Measurements from ENCODE around the gene SH3GL2.

SH3GL2 gene

DNA sequence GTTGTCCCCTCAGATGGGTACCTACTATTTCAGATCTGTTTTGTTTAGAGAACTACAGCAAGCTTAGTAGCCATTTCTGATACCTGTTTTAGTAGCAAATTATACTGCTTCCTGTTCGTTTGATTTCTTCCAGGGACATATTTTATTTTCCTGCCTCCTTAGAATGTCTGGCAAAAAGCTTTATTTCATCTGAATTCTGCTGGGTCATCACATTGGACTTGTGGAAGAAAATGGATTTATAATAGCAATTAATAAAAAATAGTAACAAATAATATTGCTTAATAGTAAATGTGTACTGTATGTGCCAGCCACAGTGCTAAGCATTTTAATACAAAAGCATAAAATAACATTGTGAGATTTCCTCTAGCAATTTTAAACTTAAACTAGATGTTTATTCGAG is 79.4 kb downstream of the SH3GL2 start:
- no peak for DNase-seq (ENCODE audit: low read depth)

DNA sequence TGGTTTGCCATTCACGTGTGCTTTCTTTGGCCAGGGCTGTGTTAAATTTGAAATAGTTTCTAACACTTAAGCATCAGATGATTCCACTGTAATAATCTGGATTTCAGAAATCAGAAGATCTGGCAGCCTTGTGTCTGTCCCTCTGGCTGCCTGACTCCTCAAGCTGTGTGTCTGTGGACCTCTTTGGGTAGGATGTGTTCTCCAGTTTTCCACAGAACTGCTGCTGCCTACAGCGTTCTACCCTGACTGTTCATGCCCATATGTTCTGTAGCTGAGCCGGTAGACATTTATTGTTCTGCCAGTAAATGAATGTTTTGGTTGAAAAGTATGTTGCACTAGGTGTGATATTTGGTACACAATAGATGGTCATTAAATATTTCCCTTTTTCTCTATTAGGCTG is 81.3 kb downstream of the SH3GL2 start:
- no peak for DNase-seq (ENCODE audit: low read depth)

DNA sequence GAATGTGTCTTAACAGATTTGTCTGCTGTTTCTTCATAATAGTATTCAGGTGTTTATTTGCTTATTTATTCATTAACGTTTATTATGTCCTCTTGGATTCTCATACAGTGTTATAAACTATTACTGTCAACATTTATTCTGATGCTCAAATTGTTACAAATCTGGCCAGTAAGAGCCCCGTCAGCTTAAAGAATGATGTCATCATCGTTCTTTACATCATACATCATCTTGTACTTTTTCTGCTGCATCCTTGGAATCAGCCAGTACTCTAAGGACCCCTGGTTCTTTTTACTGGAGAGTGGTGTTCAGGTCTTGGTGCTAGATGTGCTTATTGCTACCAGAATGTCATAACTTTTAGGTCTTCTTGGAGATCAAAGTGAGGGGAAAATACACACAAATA is 86.6 kb downstream of the SH3GL2 start:
- no peak for DNase-seq (ENCODE audit: low read depth)

DNA sequence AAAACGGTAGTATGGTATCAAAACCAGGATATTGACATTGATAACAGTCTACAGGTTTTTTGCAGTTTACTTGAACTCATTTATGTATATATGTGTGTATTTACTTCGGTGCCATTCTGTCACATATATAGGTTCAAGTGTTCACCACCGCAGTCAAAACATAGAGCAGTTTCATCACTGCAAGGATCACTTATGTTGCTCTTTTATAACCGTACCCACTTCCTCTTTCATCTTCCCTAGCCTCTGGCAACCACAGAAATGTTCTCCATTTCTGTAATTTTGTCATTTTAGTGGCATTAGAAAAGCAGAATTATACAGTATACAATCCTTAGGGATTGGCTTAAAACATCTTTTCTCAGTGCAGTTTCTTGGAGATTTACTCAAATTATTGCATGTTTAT is 90.3 kb downstream of the SH3GL2 start:
- no peak for DNase-seq (ENCODE audit: low read depth)

DNA sequence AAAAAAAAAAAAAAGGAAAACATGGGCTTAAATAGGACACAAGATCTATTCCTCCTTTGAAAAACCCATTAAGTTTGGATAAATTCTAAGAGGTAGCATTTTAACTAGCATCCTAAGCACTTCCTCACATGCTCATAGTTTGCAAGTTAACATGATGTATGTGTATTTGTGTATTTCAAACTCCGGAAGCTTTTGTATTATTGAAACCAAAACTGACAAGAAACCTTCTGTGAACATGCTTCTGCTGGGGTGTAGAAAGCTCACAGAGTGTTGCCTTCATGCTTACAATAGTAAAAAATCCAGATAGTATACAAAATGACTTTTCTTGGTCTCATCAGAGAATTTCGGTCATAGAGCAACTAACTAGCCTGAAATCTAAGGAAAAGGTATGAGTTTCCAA is 103.8 kb downstream of the SH3GL2 start:
- DNase-seq (ENCODE audit: low read depth): no peak

DNA sequence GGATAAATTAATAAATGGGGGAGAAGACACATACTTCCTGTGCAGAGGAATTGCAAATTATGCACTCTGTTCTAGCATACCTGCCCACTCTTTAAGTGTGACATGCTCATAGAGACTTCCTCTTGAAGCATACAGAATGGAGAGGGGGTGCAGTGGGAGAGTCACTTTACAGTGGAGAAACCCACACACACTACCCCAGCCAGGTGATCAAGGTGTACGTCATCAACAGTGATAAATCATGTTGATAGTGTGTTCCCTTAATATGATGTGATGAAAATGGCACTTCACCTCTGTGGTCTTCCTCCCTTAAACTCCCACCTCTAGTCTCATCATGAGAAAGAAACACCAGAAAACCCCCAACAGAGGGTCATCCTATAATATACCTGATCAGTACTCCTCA is 110.0 kb downstream of the SH3GL2 start:
- DNase-seq (ENCODE audit: low read depth): no peak

DNA sequence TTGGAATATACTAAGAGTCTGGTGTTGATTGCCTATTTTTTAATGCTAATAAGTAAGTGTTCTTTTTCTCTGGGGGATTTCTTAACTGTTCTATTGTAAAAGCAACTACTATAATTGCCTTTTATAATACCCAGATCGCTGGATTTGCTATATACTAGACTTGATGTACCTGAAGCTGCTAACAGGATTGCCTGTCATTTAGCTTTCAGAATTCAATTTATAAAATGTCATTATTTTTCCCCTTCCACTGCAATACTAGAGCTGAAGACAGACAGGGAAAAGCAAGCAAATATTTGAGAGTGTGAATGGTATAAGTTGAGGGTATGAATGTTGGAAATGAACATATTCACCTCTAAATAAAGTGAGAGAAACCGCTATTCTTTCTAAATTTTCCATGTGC is 115.5 kb downstream of the SH3GL2 start:
- DNase-seq (ENCODE audit: low read depth): no peak

DNA sequence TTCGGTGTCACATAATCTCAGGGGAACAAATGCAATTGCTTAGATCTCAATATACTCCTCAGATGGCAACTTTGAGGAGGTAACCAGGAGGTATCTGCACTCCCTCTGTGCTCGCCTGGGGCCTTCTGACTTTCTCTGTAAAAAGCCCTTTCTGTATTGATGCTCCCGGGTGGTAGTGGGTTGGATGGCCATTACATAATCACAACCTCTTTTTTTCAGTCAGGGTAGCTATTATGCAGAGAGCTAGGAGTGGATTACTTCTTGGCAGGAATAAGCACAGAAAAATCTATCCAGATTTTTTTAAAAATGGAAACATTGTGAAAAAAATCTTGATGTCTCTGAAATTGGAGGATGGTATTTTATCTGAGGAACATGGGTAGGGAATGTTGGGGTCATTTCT is 116.6 kb downstream of the SH3GL2 start:
- no peak for DNase-seq (ENCODE audit: low read depth)

DNA sequence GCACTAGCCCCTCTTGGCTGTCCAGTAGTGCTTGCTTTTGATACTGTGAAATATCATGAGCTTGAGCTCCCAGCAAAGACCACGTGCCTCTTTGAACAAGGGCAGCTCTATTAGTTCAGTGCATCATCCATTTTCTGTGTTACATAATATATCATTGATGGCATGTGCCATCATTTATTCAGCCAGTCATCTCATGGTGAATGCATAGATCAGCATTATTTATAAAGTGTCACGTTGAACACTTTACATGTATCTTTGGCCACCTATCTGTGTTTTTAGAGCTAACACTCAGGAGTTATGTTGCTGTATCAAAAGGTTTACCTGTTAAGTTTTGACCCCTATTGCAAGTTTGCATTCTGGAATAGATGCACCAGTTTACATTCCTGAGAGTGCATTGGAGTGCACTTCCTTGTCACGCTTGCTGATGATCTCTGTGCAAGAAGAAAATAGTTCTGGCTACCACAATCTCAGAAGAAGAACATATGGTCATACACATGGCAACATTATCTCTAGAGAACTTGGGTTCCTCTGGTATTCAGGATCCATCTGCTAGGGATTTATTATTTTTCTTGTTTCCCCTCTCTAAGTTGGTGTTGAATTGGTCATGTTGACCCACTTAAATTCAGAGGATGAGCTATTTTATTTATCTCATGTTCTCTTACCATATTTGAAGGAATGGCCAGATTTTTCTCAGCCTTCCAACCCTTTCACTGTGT is 120.9 kb downstream of the SH3GL2 start:
- no peak for DNase-seq (ENCODE audit: low read depth)

DNA sequence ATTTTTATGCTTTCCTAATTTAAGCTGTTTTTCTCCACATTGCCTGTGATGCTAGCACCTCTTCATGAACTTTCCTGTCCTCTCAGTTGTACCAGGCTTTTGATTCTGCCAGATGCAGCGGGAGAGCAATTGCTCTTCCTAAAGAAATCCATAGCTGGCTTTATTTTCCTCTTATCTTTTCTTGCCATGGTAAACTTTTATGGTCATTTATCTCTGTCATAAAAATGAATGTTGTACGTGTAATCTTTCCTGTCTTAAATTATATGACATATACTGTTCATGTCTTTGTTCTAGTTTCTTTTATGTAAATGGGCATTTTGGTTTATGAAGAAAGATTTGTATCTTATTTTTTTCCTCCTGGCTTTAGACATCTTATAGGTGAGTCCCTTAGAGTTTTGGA is 127.5 kb downstream of the SH3GL2 start:
- no peak for DNase-seq (ENCODE audit: low read depth)

DNA sequence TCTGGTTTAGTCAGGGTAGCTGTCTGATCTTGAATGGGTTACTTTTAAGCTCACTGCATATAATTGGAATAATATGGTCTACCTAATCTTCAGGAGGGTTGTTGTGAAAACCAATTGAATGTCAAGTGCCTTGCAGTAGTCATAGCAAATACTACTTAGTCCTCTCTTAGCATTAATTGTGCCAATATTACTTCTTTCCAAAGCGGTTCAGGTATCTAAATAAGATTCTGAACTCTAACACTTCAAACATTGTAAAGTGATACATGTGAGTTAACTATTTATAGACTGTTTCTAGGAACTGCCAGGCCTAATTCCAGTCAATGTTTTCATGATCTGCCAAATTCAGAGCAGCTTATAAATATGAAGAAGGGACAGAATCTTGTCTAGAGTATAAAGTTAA is 140.2 kb downstream of the SH3GL2 start:
- no peak for DNase-seq (ENCODE audit: low read depth)

DNA sequence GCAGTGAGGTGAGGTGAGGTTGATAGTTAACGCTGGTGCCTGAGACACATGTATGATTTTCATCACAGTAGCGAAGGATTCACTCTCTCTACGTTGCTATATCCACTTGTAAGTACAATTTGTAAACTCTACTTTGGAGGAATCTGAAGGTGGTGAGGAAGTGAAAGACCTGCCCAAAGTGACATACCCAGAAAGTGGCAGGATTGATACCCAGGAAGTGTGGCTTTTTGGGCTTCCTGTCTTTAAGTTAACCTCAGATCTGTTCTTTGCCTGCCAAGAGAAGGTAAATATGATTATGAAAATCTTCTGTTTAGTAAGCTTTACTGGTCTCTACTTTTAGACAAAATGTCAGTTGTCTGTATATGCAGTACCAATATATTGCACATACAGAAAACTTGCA is 143.1 kb downstream of the SH3GL2 start:
- DNase-seq (ENCODE audit: low read depth): no peak

DNA sequence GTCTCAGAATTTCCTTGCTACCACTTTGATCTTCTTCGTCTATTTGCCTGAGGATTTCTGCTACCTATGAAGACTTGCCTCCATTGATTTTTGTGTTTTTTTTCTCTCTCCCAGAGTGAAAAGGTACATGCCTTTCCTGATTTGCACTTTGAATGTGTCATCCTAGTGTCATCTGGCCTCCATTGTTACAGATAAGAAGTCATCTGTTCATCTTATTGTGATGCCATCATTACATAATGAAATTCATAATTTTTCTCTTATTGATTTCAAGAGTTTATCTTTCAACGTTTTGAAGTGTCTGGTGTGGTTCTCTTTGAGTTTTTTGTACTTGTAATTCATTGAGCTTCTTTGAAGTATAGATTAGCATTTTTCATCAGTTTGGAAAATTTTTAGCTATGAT is 144.8 kb downstream of the SH3GL2 start:
- DNase-seq (ENCODE audit: low read depth): no peak

DNA sequence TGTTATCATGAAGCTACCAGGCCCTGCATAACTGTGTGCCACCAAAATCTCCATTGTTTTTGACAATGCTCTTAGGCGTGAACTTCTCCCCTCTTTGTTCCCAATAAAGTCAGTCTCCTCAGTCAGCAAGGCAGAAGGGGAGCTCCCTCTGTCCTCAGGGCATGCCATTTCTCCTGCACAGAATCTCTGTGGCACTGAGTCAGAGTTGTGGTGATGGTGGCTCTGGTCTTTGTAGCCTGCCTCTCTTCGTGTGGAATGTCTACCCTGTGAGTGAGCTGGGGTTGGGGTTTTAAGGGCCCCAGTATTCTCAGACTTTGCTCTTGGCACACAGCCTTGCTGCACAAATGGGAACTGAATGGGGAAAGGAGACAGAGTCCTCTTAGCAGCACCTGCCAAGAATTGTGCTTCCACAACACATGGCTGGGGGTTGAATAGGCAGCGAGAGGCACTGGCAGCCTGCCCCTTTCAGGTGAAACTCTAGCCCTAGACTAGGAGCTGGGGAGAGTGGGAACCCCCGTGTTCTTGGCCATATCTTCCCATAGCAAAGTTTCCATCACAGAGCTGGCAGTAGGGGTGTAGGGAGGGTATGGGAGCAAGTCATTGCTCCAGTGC is 146.6 kb downstream of the SH3GL2 start:
- DNase-seq (ENCODE audit: low read depth): no peak

DNA sequence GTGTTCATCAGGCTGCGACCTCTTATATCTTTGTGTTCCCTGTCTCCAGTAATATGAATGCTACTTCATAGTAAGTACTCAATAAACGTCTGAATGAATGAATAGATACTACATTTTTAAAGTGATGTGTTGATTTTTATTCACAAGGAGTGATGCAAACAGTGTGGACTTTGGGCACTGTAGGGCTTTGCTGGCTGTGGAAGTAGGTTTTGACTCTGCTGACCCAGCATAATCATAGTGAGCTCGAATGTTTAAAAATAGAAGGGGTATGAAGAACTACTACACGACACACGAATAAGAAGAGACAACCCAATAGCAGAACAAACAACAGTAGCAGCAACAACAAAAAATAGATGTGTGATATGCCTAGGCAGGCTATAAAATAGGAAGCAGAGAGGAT is 147.4 kb downstream of the SH3GL2 start:
- no peak for DNase-seq (ENCODE audit: low read depth)

DNA sequence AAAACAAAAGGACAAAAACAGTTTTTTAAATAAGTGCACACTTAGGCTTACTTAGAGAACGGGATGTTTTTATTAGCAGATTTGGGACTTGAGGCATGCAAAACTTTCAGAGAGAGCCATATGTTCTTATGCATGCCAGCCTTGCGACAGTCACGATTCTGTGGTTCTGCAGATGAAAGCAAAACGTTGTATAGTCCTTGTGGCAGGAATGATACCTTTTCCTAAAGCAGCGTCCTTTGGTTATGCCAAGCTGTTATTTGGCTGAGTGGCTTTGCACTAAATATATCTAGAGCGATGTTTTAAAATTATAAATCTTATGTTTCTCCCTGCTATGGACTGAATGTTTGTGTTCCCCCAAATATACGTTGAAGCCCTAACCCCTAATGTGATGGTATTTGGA is 152.0 kb downstream of the SH3GL2 start:
- DNase-seq (ENCODE audit: low read depth): no peak

DNA sequence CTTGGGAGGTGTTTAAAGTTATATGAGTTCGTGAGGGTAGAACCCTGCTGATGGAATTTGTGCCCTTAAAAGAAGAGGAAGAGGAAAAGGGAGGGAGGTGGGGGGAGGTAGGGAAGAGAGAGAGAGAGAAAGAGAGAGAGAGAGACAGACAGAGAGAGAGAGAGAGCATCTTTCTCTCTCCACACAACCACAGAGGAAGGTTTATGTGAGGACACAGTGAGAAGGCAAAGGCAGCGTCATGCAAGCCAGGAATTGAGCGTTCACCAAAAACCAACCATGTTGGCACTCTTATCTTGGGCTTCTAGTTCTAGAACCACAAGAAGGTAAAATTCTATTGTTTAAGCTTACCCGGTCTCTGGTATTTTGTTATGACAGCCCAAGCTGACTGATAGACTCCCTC is 152.4 kb downstream of the SH3GL2 start:
- no peak for DNase-seq (ENCODE audit: low read depth)

DNA sequence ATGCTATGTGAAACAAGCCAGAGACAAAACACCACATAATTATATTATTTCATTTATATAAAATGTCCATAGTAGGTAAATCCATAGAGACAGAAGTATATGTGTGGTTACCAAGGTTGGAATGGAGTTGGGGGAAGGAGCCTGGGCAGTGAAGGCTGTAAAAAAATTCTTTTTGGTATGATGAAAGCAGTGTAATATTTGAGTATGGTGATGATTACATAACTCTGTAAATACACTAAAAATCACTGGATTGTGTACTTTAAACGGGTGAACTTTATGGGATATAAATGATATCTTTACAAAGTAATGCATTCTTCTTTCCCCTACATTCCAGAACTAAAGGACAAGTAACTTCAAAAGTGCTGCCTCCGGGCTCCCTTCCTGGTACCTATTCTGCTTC is 155.8 kb downstream of the SH3GL2 start:
- DNase-seq (ENCODE audit: low read depth): no peak

DNA sequence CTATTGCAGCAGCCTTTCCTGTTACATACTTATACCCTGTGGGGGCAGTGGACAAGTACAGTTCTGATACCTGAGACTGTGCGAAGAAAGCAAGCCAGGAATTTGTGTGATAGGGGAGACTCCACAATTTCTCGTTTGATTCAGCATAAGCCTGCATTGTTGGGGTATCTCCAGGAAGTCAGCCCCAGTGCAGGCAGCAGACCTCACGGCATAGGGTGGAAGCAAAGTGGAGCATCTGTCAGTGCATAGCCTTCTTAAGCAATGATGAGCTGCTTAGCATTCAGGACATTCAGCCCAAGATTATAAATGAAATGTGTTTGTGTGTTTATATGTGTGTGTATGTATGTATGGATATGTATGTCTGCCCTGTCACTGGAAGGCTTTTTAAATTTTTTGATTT is 157.0 kb downstream of the SH3GL2 start:
- DNase-seq (ENCODE audit: low read depth): no peak

DNA sequence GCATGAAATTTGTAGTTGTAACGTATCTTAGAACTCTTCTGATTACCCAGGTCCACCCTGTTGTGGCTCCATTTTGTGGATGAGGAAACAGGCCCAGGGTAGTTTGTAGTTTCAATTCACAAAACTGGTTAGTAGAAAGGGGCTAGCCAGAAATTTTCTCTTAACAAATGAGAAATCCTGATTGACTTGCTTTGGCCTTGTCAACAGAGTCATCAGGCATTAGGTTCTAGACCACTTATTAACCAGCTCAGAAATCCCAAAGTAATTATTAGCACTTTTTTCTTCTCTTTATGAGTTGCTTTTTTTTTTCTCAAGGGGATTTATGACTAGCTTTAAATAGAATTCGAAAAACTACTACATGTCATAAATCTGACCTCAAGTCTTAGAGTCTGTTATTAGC is 160.2 kb downstream of the SH3GL2 start:
- DNase-seq (ENCODE audit: low read depth): no peak

DNA sequence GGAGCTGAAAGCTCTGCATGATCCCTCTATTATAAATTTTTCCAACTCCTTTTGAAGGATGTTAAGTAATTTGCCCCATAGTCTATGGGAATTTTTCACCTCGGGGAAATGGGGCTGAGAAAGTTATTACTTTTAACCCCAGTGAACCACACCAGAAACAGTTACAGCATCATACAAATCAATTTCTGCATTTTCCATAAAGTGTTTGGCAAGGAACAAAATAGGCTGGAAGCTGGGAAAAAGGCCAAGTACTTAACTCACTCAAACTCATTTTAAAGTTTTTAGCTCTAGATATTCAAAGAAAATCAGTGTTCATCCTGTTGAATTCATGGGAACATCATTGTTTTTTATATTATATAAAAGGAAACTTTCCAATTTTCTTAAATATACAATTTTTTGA is 160.9 kb downstream of the SH3GL2 start:
- no peak for DNase-seq (ENCODE audit: low read depth)

DNA sequence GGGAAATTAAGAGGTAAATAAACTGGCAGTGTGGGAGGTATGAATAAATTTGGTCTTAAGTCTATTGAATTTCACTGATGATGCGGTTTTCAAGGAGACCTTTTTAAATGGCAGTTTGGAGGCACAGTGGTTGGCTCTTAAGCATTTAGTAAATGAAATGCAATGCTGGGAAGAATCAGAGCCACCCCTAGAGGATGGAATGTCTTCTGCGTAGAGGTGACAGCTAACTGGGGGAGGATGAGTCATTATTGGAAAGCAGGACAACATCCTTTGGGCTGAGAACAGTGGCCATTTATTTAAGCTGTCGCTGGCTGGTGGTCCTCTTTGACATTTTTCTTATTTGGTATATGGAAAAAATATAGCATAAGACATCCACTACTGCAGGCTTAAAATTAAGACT is 163.2 kb downstream of the SH3GL2 start:
- DNase-seq (ENCODE audit: low read depth): no peak

DNA sequence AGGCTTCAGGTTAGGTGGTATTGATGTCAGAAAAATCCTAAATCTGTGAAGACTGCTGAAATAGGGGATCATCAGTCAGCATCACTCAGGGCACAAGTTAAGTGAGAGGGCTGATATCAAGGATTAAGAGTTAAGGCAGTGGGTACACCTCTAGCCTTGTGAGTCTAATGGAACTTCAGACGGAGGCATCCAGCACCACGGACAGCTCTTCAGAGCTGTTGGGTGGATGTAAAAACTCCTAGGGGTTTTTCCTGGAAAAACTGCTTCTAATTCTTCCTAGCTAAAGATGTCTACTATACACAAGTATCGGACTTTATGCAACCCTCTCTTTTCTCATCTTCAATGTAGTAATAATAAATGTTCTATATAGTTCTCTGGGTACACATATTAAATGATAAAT is 165.9 kb downstream of the SH3GL2 start:
- DNase-seq (ENCODE audit: low read depth): no peak

DNA sequence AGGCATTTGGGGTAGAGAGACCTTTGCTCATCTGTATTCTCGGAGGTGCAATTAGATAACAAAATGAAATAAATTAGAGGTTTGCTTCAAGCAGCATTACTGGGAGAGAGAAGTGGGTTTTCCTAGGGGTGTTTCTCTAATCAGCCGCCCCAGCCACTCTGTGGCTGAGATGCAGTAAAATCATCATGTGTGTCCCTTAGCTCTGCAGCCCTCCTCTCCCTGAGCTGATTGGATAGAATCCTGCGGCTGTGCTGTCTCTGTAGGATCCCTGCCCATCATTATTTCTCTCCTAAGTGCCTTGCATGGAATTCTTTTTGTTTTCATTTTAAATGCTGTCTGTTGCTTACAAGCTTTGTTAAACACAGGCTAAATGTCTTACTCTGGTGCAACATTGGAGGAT is 171.4 kb downstream of the SH3GL2 start:
- no peak for DNase-seq (ENCODE audit: low read depth)
